HL-60 (cell line): ENCODE measurements around the gene SPP1.

Experiments
- DNase-seq, 2 experiments: peaks; one replicate each; pipeline ENCODE4 v3.0.0-alpha.2; 2010 to 2020; ENCODE audit warnings: low read depth in 1 of 2, low spot score in 1 of 2
- H3K27ac ChIP-seq: fragments of 250-450 bp; sonication (Bioruptor Pico); replicated peaks from 2 replicates; pipeline ENCODE4 v1.5.1; 2020; ENCODE audit warnings: mild to moderate bottlenecking, moderate library complexity
- H3K27me3 ChIP-seq: fragments of 250-450 bp; sonication (Bioruptor Pico); 2 replicates; pipeline ENCODE4 v1.5.1; 2021; ENCODE audit warnings: mild to moderate bottlenecking, moderate library complexity; ENCODE audit not compliant: insufficient read depth, poor library complexity, severe bottlenecking
- H3K4me3 ChIP-seq: replicated peaks from 2 replicates; pipeline ENCODE4 v1.5.1; 2011; ENCODE audit warnings: mild to moderate bottlenecking, control low read depth, low read length; ENCODE audit not compliant: insufficient read depth
- CTCF ChIP-seq: IDR thresholded peaks from one replicate; pipeline ENCODE4 v1.5.1; 2011; ENCODE audit warnings: low read length, control low read depth, inconsistent platforms; ENCODE audit not compliant: insufficient read depth
- GABPA ChIP-seq: IDR thresholded peaks from 2 replicates; pipeline ENCODE4 v1.6.1; 2012; ENCODE audit warnings: low read depth
- POLR2AphosphoS5 ChIP-seq: IDR thresholded peaks from 2 replicates; pipeline ENCODE4 v1.6.1; 2012; ENCODE audit warnings: low read depth
- REST ChIP-seq: IDR thresholded peaks from 2 replicates; pipeline ENCODE4 v1.6.1; 2012; ENCODE audit warnings: low read depth; ENCODE audit not compliant: insufficient replicate concordance
- SPI1 ChIP-seq: IDR thresholded peaks from 2 replicates; pipeline ENCODE4 v1.6.1; 2012; ENCODE audit warnings: low read depth, mild to moderate bottlenecking, borderline replicate concordance
- long read RNA-seq: library from polyadenylated mRNA; unstranded; transcript quantifications from one replicate; pipeline ENCODE4 v2.0.0, GENCODE V29; 2020

SPP1 gene
- long read RNA-seq, partial matches to known transcripts = 0 of 1 reads
- long read RNA-seq, other reads (novel, unspliced or antisense) = 0 of 1 reads

- H3K27ac ChIP-seq = no peak within 1 kb of the TSS
- no peak within 1 kb of the TSS for H3K4me3 ChIP-seq
- DNase-seq = peak; percentile 7 to 81
- H3K27me3 ChIP-seq = peaks cover 10% of the 10 kb centered on the region
- TF ChIP-seq GABPA = no peak
- peak; percentile 67 for TF ChIP-seq POLR2AphosphoS5
- no peak for TF ChIP-seq REST
- peak; percentile 73; the same call in 1 of the 2 replicates for TF ChIP-seq SPI1
- no peak for TF ChIP-seq CTCF
Observed at GRCh38 chr4:87975466-87975865, at the start of gene SPP1. Gene SPP1 (plus strand): TSS chr4:87975714. CDS start chr4:87976896, 1,182 bp downstream.

- Histone ChIP-seq H3K27ac (no peak overlapping the region), H3K4me3 (no peak overlapping the region), H3K27me3 (no peaks in the 10 kb centered on the region)
- no peak for DNase-seq
- TF ChIP-seq GABPA (no peak), POLR2AphosphoS5 (no peak), SPI1 (no peak), REST (no peak), CTCF (no peak)
Observed at GRCh38 chr4:87926554-87927098, 48.9 kb upstream of the SPP1 start.

GRCh38 chr4:87930629-87931028, 44.9 kb upstream of the SPP1 start:
- H3K27me3 ChIP-seq = no peaks in the 10 kb centered on the region
- H3K4me3 ChIP-seq = no peak overlapping the region
- no peak overlapping the region for H3K27ac ChIP-seq
- TF ChIP-seq POLR2AphosphoS5 = no peak
- TF ChIP-seq REST = no peak
- TF ChIP-seq CTCF = no peak
- TF ChIP-seq SPI1 = no peak
- TF ChIP-seq GABPA = no peak
- no peak for DNase-seq
